VCaP (cell line): ENCODE data around the gene CELSR1.

ENCODE experiments used
- H3K27ac ChIP-seq: fragments of 450-650 bp; 2 replicates; pipeline ENCODE4 v1.5.1; 2017
- TF ChIP-seq, protein P1 (sequence below): fragments of 450-650 bp; conservative IDR thresholded peaks from 2 replicates; pipeline ENCODE4 v1.5.1; 2017; ENCODE audit warnings: mild to moderate bottlenecking, moderate library complexity

CELSR1 gene

DNA sequence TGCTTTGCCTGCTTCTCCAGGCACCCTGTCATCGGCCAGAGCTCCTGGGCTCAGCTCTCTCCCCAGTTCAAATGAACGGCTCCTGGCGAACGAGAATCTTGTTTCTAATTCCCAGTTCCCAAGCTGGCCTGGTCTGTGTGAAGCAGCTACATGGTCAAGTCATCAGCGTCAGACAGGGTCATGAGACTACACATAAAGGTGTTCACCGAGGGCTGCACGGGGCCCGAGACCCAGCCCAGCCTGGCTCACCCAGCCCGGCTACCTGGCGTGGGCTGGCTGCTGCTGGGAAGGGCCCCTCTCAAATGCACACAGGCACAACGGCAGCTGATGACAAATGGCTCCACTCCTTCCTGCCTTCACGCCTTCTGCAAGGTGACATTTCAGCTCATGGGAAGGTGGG lies 14.6 kb upstream of the CELSR1 start:
- no peak overlapping the region for H3K27ac ChIP-seq
- TF ChIP-seq, protein P1, sequence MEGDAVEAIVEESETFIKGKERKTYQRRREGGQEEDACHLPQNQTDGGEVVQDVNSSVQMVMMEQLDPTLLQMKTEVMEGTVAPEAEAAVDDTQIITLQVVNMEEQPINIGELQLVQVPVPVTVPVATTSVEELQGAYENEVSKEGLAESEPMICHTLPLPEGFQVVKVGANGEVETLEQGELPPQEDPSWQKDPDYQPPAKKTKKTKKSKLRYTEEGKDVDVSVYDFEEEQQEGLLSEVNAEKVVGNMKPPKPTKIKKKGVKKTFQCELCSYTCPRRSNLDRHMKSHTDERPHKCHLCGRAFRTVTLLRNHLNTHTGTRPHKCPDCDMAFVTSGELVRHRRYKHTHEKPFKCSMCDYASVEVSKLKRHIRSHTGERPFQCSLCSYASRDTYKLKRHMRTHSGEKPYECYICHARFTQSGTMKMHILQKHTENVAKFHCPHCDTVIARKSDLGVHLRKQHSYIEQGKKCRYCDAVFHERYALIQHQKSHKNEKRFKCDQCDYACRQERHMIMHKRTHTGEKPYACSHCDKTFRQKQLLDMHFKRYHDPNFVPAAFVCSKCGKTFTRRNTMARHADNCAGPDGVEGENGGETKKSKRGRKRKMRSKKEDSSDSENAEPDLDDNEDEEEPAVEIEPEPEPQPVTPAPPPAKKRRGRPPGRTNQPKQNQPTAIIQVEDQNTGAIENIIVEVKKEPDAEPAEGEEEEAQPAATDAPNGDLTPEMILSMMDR: no peak

DNA sequence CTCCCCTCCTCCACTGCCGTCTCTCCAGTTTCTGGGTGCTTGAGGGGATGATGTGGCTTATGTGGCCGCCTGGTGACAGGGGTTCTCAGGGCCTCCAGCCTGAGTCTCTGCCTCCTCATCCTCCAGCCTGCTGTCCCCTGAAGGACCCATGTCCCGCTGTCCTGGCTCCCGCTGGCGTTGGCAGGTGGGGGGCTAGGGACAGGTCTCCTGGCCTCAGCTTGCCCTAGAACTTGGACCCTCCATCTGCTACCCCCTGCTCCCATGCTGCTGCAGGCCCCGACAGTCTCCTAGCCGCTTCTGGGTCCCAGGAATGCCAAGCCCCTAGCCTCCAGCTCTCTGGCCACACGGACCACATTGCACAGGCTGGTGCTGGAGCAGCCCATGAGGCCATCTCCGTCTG lies 13.9 kb upstream of the CELSR1 start:
- TF ChIP-seq, protein P1: no peak
- no peak overlapping the region for H3K27ac ChIP-seq

DNA sequence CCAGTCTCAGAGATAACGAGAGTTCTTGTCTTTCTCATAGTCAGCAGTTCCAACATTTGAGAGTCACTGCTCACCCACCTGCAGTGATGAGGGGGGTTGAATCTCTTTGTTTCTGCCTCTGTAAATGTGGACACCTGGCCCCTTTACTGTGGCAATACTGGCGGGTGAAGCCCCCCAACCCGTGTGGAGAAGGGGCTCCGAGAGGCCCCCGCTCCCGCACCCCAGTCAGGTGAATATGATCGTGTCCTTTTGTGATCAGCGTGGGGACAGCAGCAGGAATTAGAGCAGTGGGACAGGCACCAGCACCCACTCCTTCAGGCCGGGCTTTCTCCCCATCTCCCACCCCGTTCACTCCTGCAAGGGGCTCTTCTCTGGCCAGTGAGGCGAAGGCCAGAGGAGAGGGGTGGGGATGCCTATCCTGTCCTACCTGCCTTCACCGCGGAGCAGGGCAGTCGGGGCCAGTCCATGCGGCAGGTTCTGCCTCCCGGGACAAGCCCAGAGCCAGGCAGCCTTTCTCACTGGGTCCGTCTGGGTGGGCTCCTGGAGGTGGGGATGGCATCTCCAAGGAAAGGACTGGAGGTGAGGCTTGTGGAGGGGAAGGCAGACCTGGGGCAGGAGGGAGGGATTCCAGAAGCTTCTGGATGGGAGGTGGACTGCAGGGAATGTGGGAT lies 12.7 kb upstream of the CELSR1 start:
- no peak overlapping the region for H3K27ac ChIP-seq

DNA sequence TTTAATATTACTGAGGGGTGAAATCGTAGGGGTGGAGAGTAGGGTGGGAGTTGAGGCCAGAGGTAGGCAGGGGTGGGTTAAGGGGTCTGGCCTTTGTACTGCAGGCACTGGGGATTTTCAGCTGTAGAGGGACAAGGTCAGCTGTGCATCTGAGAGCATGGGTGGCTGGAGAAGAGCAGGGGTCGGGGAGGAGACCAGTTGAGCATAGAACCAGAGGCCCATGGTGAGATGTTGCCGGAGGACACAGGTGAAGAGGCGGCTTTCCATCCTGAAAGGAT lies 12.1 kb upstream of the CELSR1 start:
- TF ChIP-seq, protein P1: no peak
- H3K27ac ChIP-seq: no peak overlapping the region

More for the DNA sequence above, 12.7 kb upstream of the CELSR1 start:
- TF ChIP-seq, protein P1: no peak

DNA sequence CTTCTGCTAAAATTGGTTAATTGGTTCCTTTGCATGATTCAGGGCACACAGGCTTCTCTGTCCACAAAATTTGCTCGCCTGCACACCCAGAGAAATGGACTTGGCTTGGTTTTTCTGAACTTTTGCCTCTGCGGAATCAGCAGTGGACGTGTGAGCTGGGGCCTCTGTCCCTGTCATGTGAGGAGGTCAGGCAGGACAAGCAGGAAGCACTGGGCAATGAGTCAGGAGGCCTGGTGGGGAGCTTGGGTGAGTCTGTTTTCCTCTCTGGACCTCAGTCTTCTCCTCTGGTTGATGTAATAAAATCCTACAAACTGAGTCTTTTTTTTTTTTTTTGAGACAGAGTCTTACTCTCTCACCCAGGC lies 10.4 kb upstream of the CELSR1 start:
- no peak overlapping the region for H3K27ac ChIP-seq
- TF ChIP-seq, protein P1: no peak

DNA sequence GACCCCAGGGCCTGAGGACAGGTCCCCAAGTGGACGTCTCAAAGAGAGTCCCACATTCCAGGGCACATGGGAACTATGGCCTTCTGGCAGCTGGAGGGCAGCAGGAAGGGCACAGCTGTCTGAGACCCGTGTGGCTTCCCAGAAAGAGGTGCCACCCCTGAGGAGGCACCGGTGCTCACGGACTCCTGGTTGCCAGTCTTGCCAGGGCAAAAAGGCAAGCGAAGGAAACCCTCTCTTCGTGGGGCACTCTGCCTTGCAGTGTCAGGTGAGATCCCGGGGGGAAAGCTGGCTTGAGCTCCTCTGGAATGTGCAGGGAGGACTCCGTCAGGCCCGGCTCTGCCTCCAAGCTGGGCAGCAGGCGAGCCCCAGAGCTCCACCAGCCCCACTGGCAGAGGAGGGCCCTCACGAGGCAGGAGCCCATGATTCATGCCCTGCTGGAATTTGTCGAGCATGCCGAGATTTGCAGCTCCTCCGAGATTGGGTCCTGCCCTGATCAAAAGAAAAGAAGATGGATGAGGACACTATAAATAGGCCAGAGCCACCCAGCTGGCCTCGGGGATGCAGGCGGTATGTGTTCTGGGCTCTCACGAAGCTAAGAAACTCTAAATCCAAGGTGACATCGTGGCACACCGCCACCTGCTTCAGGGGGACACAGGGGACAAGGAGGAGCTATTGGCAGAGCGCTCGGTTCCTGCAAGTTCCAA lies 9.9 kb upstream of the CELSR1 start:
- H3K27ac ChIP-seq: no peak overlapping the region
- TF ChIP-seq, protein P1: no peak

DNA sequence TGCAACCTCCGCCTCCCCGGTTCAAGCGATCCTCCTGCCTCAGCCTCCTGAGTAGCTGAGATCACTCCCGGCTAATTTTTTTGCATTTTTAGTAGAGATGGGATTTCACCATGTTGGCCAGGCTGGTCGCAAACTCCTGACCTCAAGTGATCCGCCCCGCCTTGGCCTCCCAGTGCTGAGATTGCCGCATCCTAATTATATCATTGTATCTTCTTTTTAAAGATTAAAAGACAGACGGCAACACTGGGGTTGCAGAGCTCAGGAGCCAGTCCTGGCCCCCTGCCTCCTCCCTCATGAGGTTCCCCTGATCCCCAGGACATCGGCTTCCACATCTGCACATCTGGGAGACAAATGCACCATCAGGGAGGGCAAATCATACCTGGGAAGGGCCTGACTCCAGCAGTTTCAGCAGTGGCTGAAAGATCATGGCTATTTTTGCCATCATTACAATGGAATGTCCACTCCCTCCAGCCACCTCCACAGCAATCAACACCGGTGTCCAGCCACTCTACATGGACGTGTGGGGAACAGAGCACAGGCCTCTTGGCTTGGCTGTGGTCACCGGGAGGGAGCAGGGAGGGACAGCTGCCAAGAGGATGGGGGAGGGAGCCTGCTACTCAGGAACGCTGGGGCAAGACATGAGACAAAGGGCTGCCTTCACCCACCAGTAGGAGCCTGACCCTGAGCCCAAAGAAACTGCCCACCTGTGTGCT lies 9.2 kb upstream of the CELSR1 start:
- TF ChIP-seq, protein P1: no peak
- H3K27ac ChIP-seq: no peak overlapping the region
